ENCODE results near the gene RNPEPL1. TPM values are rescaled to one million over a fixed set of nuclear protein-coding genes. Genes with fewer than 3 reads are reported as not detected.

RNPEPL1 gene, protein sequence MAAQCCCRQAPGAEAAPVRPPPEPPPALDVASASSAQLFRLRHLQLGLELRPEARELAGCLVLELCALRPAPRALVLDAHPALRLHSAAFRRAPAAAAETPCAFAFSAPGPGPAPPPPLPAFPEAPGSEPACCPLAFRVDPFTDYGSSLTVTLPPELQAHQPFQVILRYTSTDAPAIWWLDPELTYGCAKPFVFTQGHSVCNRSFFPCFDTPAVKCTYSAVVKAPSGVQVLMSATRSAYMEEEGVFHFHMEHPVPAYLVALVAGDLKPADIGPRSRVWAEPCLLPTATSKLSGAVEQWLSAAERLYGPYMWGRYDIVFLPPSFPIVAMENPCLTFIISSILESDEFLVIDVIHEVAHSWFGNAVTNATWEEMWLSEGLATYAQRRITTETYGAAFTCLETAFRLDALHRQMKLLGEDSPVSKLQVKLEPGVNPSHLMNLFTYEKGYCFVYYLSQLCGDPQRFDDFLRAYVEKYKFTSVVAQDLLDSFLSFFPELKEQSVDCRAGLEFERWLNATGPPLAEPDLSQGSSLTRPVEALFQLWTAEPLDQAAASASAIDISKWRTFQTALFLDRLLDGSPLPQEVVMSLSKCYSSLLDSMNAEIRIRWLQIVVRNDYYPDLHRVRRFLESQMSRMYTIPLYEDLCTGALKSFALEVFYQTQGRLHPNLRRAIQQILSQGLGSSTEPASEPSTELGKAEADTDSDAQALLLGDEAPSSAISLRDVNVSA
- total RNA-seq, result 7.0 and 15.0 TPM in 2 replicates

DNA sequence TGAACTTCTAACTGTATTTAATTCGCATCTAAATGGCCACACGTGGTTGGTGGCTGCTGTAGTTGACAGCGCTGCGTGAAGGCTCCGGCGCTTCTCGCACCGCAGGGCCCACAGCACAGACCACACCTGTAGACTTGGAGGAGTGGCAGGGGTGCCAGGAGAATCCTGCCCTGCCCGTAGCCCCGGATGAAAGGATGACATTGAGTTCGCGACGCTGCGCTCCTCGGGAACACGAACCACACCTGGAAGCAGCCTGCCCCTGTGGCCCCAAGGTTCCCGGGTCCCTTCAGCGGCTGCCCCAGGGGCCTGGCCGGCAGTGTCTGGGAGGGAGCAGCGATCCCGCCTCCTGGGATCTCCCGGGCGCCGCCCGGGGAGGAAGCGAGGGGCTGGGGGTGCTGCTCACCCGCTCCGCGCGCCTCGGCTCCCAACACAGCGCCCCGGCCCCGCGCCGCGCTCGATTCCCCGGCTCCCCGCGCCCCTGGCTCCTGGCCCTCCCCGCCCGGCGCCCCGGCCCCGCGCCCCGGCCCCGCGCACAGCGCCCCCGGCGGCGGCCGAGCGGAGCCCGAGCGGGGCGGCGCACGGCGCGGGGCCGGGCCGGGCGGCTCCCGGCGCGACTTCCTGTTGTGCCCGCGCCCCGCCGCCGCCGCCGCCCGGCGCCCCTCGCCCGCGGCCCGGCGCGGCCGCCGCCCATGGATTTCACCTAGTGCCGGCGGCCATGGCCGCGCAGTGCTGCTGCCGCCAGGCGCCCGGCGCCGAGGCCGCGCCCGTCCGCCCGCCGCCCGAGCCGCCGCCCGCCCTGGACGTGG is at the start of gene RNPEPL1:
Gene RNPEPL1, plus strand, starts transcription at position 613 of the 806 bp plus-strand sequence. Its CDS starts 103 bp downstream, at position 716.

DNA sequence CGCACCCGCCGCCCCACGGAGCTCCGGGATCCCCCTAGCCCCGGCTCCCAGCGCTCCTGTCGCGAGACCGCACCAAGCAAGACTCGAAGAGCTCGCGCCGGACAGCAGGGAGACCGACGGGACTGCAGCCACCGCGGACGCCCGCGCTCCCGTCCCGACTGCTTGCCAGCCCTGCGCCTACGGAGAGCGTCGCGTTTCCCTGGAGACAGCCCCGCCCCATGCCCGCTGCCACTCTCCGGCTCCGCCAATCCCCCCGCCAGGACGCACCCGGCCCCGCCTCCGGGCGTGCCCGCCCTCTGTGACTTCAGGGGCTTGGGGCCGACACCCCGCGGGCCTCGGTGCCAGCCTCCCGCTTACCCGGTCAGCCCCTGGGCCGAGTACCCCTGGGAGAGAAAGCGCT is 10.5 kb upstream of the RNPEPL1 start, which contains the start of gene ANKMY1:
Gene ANKMY1, minus strand, starts transcription at position 181 of the 400 bp plus-strand sequence. CDS start 653 bp downstream, outside the sequence.

DNA sequence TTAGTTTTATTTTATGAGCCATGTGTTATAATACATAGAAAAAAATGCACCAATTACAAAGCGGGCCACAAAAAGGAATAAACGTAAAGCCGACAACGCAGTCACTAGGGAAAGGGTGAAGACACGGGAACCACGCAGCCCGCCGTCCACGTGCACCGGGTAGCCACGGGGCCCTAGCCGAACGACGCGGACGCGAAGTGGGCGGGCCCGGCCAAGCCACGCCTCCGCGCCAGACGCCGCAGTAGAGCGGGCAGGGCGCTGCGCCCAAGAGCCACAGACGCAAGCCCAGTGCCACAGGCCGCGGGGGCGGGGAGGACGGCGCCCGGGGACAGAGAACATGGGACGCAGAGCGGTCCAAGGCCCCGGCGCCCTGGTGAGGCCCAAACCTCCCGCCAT is 8.2 kb upstream of the RNPEPL1 start, which contains the start of gene DUSP28:
Gene DUSP28, plus strand, starts transcription at position 274 of the 396 bp plus-strand sequence. CDS start 328 bp downstream, outside the sequence.

DNA sequence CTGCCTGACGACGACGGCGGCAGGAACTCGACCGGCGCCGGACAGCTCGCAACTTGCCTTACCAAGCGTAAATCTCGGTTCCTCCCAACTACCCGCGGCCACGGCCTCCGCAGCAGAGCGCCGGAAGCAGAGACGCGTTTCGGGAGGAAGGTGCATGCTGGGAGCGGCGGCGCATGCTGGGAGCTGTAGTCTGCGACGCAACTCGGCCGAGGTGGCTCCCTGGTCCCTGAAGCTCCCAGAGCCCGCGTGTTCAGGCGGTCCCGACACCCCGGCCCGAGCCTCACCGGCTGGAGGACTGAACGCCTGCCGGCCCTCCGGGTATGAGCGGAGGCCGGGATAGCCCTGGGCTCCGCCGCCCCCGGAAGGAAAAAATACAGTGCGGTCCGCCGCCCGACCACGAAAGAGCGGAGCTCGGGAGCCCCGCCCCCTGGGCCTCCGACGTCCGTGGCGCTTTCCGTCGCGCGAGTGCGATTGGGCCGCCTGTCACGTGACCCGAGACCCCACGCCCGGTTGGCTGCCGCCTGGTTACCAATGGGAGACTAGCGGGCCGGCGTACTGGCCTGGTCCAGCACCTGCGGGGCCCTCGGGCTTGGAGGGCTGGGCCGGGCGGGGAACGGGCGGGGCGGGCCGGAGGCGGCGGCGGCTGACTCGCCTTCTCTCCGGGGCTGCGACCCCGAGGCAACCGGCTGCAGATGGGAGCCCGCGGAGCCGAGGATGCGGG is 18.1 kb downstream of the RNPEPL1 start, which contains the start of gene CAPN10:
Gene CAPN10, plus strand, starts transcription at position 537 of the 721 bp plus-strand sequence. Its CDS starts 178 bp downstream, at position 715.

DNA sequence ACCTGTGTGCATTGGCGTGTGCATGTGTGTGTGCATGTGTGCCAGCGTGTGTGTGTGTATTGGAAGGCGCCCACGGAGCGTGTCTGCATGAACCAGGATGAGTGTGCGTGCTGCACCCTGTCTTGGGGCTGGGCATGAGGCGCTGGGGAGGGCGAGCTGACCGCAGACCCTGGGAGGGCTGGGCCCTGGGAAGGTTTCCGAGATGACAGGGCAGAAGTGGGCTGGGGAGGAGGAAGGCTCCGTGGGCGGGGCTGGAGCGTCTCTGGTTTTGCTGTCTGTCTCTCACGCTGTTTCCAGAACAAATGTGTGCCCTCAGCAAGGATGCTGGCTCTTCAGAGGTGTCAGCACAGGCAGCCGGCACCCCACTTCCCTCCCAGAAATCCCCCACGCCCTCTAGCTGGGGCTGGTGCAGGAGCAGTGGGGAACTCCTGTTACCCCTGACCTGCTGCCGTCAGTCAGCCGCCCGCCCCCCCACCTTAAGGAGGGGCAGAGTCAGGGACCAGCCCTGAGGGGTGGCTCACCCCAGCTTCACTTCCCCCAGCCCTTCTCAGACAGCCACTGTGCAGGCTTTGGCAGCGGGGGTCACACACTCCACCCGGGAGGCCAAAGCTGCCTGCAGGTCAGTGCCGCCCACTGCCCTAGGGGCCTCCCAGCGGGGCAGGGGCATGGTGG is 56.8 kb downstream of the RNPEPL1 start, which contains the start of gene GPR35:
Gene GPR35, plus strand, starts transcription at position 531 of the 672 bp plus-strand sequence. CDS start 4,473 bp downstream, outside the sequence.

Other genes with a start within 250 kb of the RNPEPL1 start
- gene GPC1, start 132.8 kb upstream of the RNPEPL1 start, total RNA-seq, result 58.0 and 63.9 TPM in 2 replicates
- 7.6 and 8.4 TPM in 2 replicates for gene ANKMY1, start 10.5 kb upstream of the RNPEPL1 start, total RNA-seq
- 2.8 and 3.1 TPM in 2 replicates for gene DUSP28, start 8.1 kb upstream of the RNPEPL1 start, total RNA-seq
- 9.5 and 11.0 TPM in 2 replicates for gene CAPN10, start 18.2 kb downstream of the RNPEPL1 start, total RNA-seq
- gene GPR35, start 57.0 kb downstream of the RNPEPL1 start, total RNA-seq, result 0.54 and 0.65 TPM in 2 replicates
- not detected in 2 replicates for gene AQP12B, start 114.4 kb downstream of the RNPEPL1 start, total RNA-seq
- gene AQP12A, start 123.4 kb downstream of the RNPEPL1 start, total RNA-seq, result not detected in 2 replicates